IMR-90 (cell line): Measurements from ENCODE around the gene NT5DC3. TPM values are rescaled to one million over a fixed set of nuclear protein-coding genes. Genes with fewer than 3 reads are reported as not detected.

Experiments
- ATAC-seq: fragments of 200-7000 bp; cut with Tn5 transposase; 2 replicates; pipeline ENCODE4 v1.9.1; 2020; ENCODE audit warnings: low read depth, mild to moderate bottlenecking, moderate library complexity
- BruUV-seq: library from RNA; stranded (reverse); fragments of 400-500 nt; replicated peaks from 2 replicates; lab custom pipeline; 2021; lab: Mats Ljungman, UMichigan
- CTCF ChIA-PET: fragments of 300-600 bp; formaldehyde crosslinking; extraction: SDS; loops from one replicate; lab custom pipeline; 2021; ENCODE audit warnings: antibody characterized with exemption; lab: Yijun Ruan, JAX
- POLR2A ChIA-PET: fragments of 300-600 bp; sonication (Branson Sonifier 250); formaldehyde crosslinking; loops from one replicate; lab custom pipeline; 2022; ENCODE audit warnings: antibody characterized with exemption; ENCODE audit not compliant: unreplicated experiment; lab: Charles Lee
- DNase-seq: peaks from one replicate; pipeline ENCODE4 v3.0.0; 2013
- H2AFZ ChIP-seq: replicated peaks from 2 replicates; pipeline ENCODE3; 2013; ENCODE audit warnings: low read length, mild to moderate bottlenecking; ENCODE audit not compliant: poor library complexity
- H2AK5ac ChIP-seq: 2 replicates; pipeline ENCODE4 v1.6.1; 2013; ENCODE audit warnings: low read depth, low read length, inconsistent platforms
- H2AK9ac ChIP-seq: replicated peaks from 2 replicates; pipeline ENCODE3; 2013; ENCODE audit warnings: mild to moderate bottlenecking, low read depth, low read length, moderate library complexity; ENCODE audit not compliant: poor library complexity
- H2BK120ac ChIP-seq: 2 replicates; pipeline ENCODE4 v1.6.1; 2013; ENCODE audit warnings: low read depth, low read length, inconsistent platforms
- H2BK15ac ChIP-seq: 3 replicates; pipeline ENCODE4 v1.6.1; 2013; ENCODE audit warnings: low read depth, low read length, inconsistent platforms
- H2BK20ac ChIP-seq: 2 replicates; pipeline ENCODE4 v1.6.1; 2013; ENCODE audit warnings: low read depth, mild to moderate bottlenecking, inconsistent platforms, low read length, moderate library complexity
- H2BK5ac ChIP-seq: 2 replicates; pipeline ENCODE4 v1.6.1; 2013; ENCODE audit warnings: mild to moderate bottlenecking, low read depth, low read length, inconsistent platforms; ENCODE audit not compliant: poor library complexity, severe bottlenecking
- H3K14ac ChIP-seq: replicated peaks from 2 replicates; pipeline ENCODE4 v1.6.1; 2013; ENCODE audit warnings: low read depth, low read length, inconsistent platforms
- H3K18ac ChIP-seq: 2 replicates; pipeline ENCODE4 v1.6.1; 2013; ENCODE audit warnings: low read depth, low read length, control low read depth
- H3K23ac ChIP-seq: 2 replicates; pipeline ENCODE4 v1.6.1; 2013; ENCODE audit warnings: low read depth, low read length, inconsistent platforms
- H3K27ac ChIP-seq: 2 replicates; pipeline ENCODE4 v1.5.1; 2013; ENCODE audit warnings: mild to moderate bottlenecking, control low read depth, low read length; ENCODE audit not compliant: insufficient read depth
- H3K27me3 ChIP-seq: 2 replicates; pipeline ENCODE4 v1.6.1; 2013; ENCODE audit warnings: low read length; ENCODE audit not compliant: control insufficient read depth, insufficient read depth
- H3K36me3 ChIP-seq: 2 replicates; pipeline ENCODE4 v1.6.1; 2013; ENCODE audit warnings: low read length, mixed read lengths; ENCODE audit not compliant: control insufficient read depth, insufficient read depth
- H3K4ac ChIP-seq: 2 replicates; pipeline ENCODE4 v1.6.1; 2013; ENCODE audit warnings: low read depth, low read length, inconsistent platforms
- H3K4me1 ChIP-seq: 2 replicates; pipeline ENCODE4 v1.6.1; 2013; ENCODE audit warnings: low read length, mixed read lengths; ENCODE audit not compliant: control insufficient read depth, insufficient read depth
- H3K4me2 ChIP-seq: 2 replicates; pipeline ENCODE4 v1.6.1; 2013; ENCODE audit warnings: low read depth, mild to moderate bottlenecking, control low read depth, low read length, moderate library complexity
- H3K4me3 ChIP-seq: 2 replicates; pipeline ENCODE4 v1.5.1; 2013; ENCODE audit warnings: low read depth, mild to moderate bottlenecking, control low read depth, low read length, moderate library complexity; ENCODE audit not compliant: insufficient read depth
- H3K56ac ChIP-seq: 2 replicates; pipeline ENCODE4 v1.6.1; 2013; ENCODE audit warnings: low read length, inconsistent platforms; ENCODE audit not compliant: insufficient read depth; ENCODE audit errors: extremely low read depth
- H3K79me1 ChIP-seq, 2 experiments: 2 replicates each; pipeline ENCODE4 v1.6.1; 2013; ENCODE audit warnings: low read length in 2 of 2, inconsistent platforms in 1 of 2, low read depth in 1 of 2
- H3K9ac ChIP-seq: 2 replicates; pipeline ENCODE4 v1.6.1; 2013; ENCODE audit warnings: low read depth, low read length, control low read depth
- H3K9me1 ChIP-seq: 2 replicates; pipeline ENCODE4 v1.6.1; 2013; ENCODE audit warnings: low read length, inconsistent platforms; ENCODE audit not compliant: insufficient read depth
- H3K9me3 ChIP-seq: 2 replicates; pipeline ENCODE4 v1.6.1; 2013; ENCODE audit warnings: low read length; ENCODE audit not compliant: control insufficient read depth, insufficient read depth
- H4K20me1 ChIP-seq: 2 replicates; pipeline ENCODE4 v1.6.1; 2013; ENCODE audit warnings: low read length, inconsistent platforms; ENCODE audit not compliant: insufficient read depth
- H4K5ac ChIP-seq: 2 replicates; pipeline ENCODE4 v1.6.1; 2013; ENCODE audit warnings: mild to moderate bottlenecking, low read depth, low read length, control low read depth
- H4K8ac ChIP-seq, 2 experiments: 2 replicates each; pipeline ENCODE4 v1.6.1; 2013; ENCODE audit warnings: low read depth in 2 of 2, low read length in 2 of 2, control low read depth in 1 of 2, inconsistent platforms in 1 of 2
- H4K91ac ChIP-seq: 2 replicates; pipeline ENCODE4 v1.6.1; 2013; ENCODE audit warnings: low read depth, low read length, inconsistent platforms; ENCODE audit not compliant: insufficient read depth
- BHLHE40 ChIP-seq: fragments of 150-350 bp; IDR thresholded peaks from 2 replicates; pipeline ENCODE4 v1.6.1; 2016; ENCODE audit warnings: mild to moderate bottlenecking, low read depth, low read length
- CEBPB ChIP-seq: IDR thresholded peaks from 2 replicates; pipeline ENCODE4 v1.6.1; 2012; ENCODE audit warnings: low read depth, low read length, improper control_type of control experiment
- CHD1 ChIP-seq: IDR thresholded peaks from 2 replicates; pipeline ENCODE4 v1.6.1; 2012; ENCODE audit warnings: low read depth, low read length, improper control_type of control experiment
- FOS ChIP-seq: fragments of 150-350 bp; IDR thresholded peaks from 2 replicates; pipeline ENCODE4 v1.6.1; 2016; ENCODE audit warnings: low read depth, low read length
- MAFK ChIP-seq: IDR thresholded peaks from 2 replicates; pipeline ENCODE4 v1.6.1; 2012; ENCODE audit warnings: low read depth, low read length, improper control_type of control experiment
- MAZ ChIP-seq: IDR thresholded peaks from 2 replicates; pipeline ENCODE4 v1.6.1; 2012; ENCODE audit warnings: low read depth, mild to moderate bottlenecking, low read length, improper control_type of control experiment, moderate library complexity, borderline replicate concordance
- MXI1 ChIP-seq: IDR thresholded peaks from 2 replicates; pipeline ENCODE4 v1.6.1; 2012; ENCODE audit warnings: low read depth, mild to moderate bottlenecking, low read length, moderate library complexity, borderline replicate concordance
- NFE2L2 ChIP-seq: fragments of 150-350 bp; IDR thresholded peaks from 2 replicates; pipeline ENCODE4 v1.6.1; 2016; ENCODE audit warnings: low read depth, mild to moderate bottlenecking, low read length
- POLR2A ChIP-seq: IDR thresholded peaks from 2 replicates; pipeline ENCODE4 v1.6.1; 2012; ENCODE audit warnings: mild to moderate bottlenecking, low read depth, low read length
- RAD21 ChIP-seq: IDR thresholded peaks from 2 replicates; pipeline ENCODE4 v1.6.1; 2012; ENCODE audit warnings: low read length, improper control_type of control experiment
- RCOR1 ChIP-seq: IDR thresholded peaks from 2 replicates; pipeline ENCODE4 v1.6.1; 2012; ENCODE audit warnings: mild to moderate bottlenecking, low read length, improper control_type of control experiment; ENCODE audit not compliant: insufficient replicate concordance
- RFX5 ChIP-seq: IDR thresholded peaks from 2 replicates; pipeline ENCODE4 v1.8.0; 2012; ENCODE audit warnings: low read depth, mild to moderate bottlenecking, low read length, moderate library complexity
- SMC3 ChIP-seq: fragments of 150-350 bp; IDR thresholded peaks from 2 replicates; pipeline ENCODE4 v1.6.1; 2016; ENCODE audit warnings: low read depth, mild to moderate bottlenecking, antibody characterized with exemption, low read length, moderate library complexity
- whole genome bisulfite sequencing, 2 experiments: methylation state at CpG; one replicate each; pipeline versions ENCODE4 v1.1.5 to v1.1.7; 2013; ENCODE audit warnings: missing lambda C conversion rate in 2 of 2; ENCODE audit not compliant: insufficient read length in 1 of 2; ENCODE audit errors: extremely low coverage in 2 of 2; 5-methylcytosine and 5-hydroxymethylcytosine counted together
- dilution Hi-C: fragments of 300-500 bp; cut with HindIII; formaldehyde crosslinking; loops from one replicate; pipeline ENCODE4 v1.14.3; 2018; ENCODE audit warnings: low sequenced_read_pairs; ENCODE audit not compliant: unreplicated experiment
- in situ Hi-C: fragments of 300-500 bp; cut with MboI; formaldehyde crosslinking; loops from 3 replicates; pipeline ENCODE4 v1.14.3; 2019; ENCODE audit warnings: low sequenced_read_pairs, inconsistent platforms, mixed read lengths
- intact Hi-C: fragments of 100-400 bp; cut with micrococcal nuclease; formaldehyde crosslinking; loops from 2 replicates; pipeline ENCODE4 v1.10.0; 2022
- polyA plus RNA-seq, 3 experiments: library from polyadenylated mRNA; depleted of rRNA; stranded (reverse); fragments of >200 nt; gene quantifications; 2 replicates each; pipeline ENCODE4 v1.2.3, GENCODE V29; 2012; ENCODE audit warnings: low replicate concordance in 1 of 3
- total RNA-seq: library from RNA; depleted of rRNA; stranded (reverse); fragments of >200 nt; gene quantifications from 2 replicates; pipeline ENCODE4 v1.2.3, GENCODE V29; 2012
- TF ChIP-seq, protein P1 (sequence below): fragments of 150-350 bp; IDR thresholded peaks from 2 replicates; pipeline ENCODE4 v1.6.1; 2016; ENCODE audit warnings: low read depth, mild to moderate bottlenecking, low read length, moderate library complexity, borderline replicate concordance
- TF ChIP-seq, protein P2 (sequence below): conservative IDR thresholded peaks from 2 replicates; pipeline ENCODE4 v1.5.1; 2012; ENCODE audit warnings: mild to moderate bottlenecking, low read depth, low read length, improper control_type of control experiment
- TF ChIP-seq, protein P3 (sequence below): fragments of 150-350 bp; IDR thresholded peaks from 2 replicates; pipeline ENCODE4 v1.6.1; 2017; ENCODE audit warnings: mild to moderate bottlenecking, antibody characterized with exemption, low read length, low read depth

The NT5DC3 gene
- total and polyA plus RNA-seq, 2 of the 4 experiments (the other 2 are of a cell fraction) = 7.3 to 17.6 TPM

DNA sequence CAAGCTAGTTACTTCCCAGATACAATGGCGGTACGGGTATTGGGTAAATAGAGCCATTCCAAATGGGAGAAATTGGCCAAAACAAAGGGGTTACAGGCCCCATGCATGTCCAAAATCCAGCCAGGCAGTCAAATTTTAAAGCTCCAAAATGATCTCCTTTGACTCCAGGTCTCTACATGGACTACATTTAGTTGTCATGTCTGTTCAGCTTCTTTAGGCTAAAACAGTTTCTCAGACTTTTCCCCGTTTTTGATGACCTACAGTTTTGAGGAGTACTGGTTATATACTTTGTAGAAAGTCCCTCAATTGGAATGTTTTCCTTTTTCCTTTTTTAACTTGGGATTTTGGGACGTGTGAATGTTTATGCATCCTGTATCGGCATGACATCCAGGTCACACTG, 4.7 kb downstream of the NT5DC3 start:
- no CpG with 5 or more reads among the region's 5 CpGs for WGBS, 2 experiments
- POLR2A ChIA-PET = interaction anchor here (0.7 kb wide), 1 partner anchor 1957 kb away, joined by 5 read pairs; no protein-coding TSS in a partner anchor
- no peak overlapping the region for H4K91ac ChIP-seq

More for the DNA sequence above, 4.7 kb downstream of the NT5DC3 start:
- CTCF ChIA-PET = no interaction called here
- Histone ChIP-seq H2BK5ac (no peak overlapping the region), H3K9ac (no peak overlapping the region), H2AK9ac (no peak overlapping the region), H3K79me1 (peaks cover 34 to 59% of the 10 kb centered on the region in 2 experiments), H3K4me2 (no peak overlapping the region), H2BK120ac (no peak overlapping the region), H3K9me1 (peaks cover 11% of the 10 kb centered on the region), H4K20me1 (peaks cover 19% of the 10 kb centered on the region), H3K4ac (no peak overlapping the region), H3K56ac (no peak overlapping the region), H3K4me3 (no peak overlapping the region), H3K4me1 (peaks cover 14% of the 10 kb centered on the region), H4K8ac (no peak overlapping the region), H3K27ac (no peak overlapping the region), H2AK5ac (no peak overlapping the region), H3K9me3 (no peaks in the 10 kb centered on the region), H3K23ac (no peak overlapping the region), H3K27me3 (no peaks in the 10 kb centered on the region), H2BK15ac (no peak overlapping the region), H3K14ac (no peak overlapping the region), H4K5ac (no peak overlapping the region), H3K18ac (no peak overlapping the region), H2BK20ac (no peak overlapping the region), H3K36me3 (no peaks in the 10 kb centered on the region), H2AFZ (no peak overlapping the region)
- intact Hi-C loops = no loop called here
- BruUV-seq = no TSS peak
- TF ChIP-seq RFX5 (no peak), NFE2L2 (no peak), SMC3 (no peak), FOS (no peak), CHD1 (no peak), CEBPB (no peak), MAZ (no peak), MXI1 (no peak), POLR2A (no peak), RAD21 (no peak), MAFK (no peak), BHLHE40 (no peak), RCOR1 (no peak)
- TF ChIP-seq, protein P1, sequence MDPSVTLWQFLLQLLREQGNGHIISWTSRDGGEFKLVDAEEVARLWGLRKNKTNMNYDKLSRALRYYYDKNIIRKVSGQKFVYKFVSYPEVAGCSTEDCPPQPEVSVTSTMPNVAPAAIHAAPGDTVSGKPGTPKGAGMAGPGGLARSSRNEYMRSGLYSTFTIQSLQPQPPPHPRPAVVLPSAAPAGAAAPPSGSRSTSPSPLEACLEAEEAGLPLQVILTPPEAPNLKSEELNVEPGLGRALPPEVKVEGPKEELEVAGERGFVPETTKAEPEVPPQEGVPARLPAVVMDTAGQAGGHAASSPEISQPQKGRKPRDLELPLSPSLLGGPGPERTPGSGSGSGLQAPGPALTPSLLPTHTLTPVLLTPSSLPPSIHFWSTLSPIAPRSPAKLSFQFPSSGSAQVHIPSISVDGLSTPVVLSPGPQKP = no peak
- TF ChIP-seq, protein P2, sequence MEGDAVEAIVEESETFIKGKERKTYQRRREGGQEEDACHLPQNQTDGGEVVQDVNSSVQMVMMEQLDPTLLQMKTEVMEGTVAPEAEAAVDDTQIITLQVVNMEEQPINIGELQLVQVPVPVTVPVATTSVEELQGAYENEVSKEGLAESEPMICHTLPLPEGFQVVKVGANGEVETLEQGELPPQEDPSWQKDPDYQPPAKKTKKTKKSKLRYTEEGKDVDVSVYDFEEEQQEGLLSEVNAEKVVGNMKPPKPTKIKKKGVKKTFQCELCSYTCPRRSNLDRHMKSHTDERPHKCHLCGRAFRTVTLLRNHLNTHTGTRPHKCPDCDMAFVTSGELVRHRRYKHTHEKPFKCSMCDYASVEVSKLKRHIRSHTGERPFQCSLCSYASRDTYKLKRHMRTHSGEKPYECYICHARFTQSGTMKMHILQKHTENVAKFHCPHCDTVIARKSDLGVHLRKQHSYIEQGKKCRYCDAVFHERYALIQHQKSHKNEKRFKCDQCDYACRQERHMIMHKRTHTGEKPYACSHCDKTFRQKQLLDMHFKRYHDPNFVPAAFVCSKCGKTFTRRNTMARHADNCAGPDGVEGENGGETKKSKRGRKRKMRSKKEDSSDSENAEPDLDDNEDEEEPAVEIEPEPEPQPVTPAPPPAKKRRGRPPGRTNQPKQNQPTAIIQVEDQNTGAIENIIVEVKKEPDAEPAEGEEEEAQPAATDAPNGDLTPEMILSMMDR = no peak
- TF ChIP-seq, protein P3, sequence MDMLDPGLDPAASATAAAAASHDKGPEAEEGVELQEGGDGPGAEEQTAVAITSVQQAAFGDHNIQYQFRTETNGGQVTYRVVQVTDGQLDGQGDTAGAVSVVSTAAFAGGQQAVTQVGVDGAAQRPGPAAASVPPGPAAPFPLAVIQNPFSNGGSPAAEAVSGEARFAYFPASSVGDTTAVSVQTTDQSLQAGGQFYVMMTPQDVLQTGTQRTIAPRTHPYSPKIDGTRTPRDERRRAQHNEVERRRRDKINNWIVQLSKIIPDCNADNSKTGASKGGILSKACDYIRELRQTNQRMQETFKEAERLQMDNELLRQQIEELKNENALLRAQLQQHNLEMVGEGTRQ = no peak
- ATAC-seq (no peak), DNase-seq (no peak)
- dilution Hi-C loops = no loop called here
- in situ Hi-C loops = no loop called here
